Activated T-helper 17 cell treated with anti-CD3 and anti-CD28 coated beads, Interleukin-2, amount 50 U/mL, for 72 hours (primary cell): ENCODE results near the gene CLDN25. TPM values are rescaled to one million over a fixed set of nuclear protein-coding genes. Genes with fewer than 3 reads are reported as not detected.
"Not testable (repeated sequence)": the region's sequence is repeated elsewhere in the genome, so short reads cannot be mapped to it uniquely, and the experiment has no call there.

Experiments used
- ATAC-seq: fragments of 150-1000 bp; cut with Tn5 transposase; replicated peaks from 2 replicates; pipeline ENCODE4 v1.10.0; 2021; ENCODE audit warnings: mild to moderate bottlenecking, moderate library complexity
- H3K27ac Mint-ChIP-seq: one replicate; pipeline ENCODE4 v1.8.0; 2022; ENCODE audit warnings: mixed read lengths
- H3K27me3 Mint-ChIP-seq: one replicate; pipeline ENCODE4 v1.8.0; 2022; ENCODE audit warnings: mixed read lengths
- H3K36me3 Mint-ChIP-seq: one replicate; pipeline ENCODE4 v1.8.0; 2022; ENCODE audit warnings: low read depth, mild to moderate bottlenecking, mixed read lengths
- H3K4me1 Mint-ChIP-seq: one replicate; pipeline ENCODE4 v1.8.0; 2022; ENCODE audit warnings: mixed read lengths
- H3K4me3 Mint-ChIP-seq: one replicate; pipeline ENCODE4 v1.8.0; 2022; ENCODE audit warnings: mild to moderate bottlenecking, mixed read lengths
- H3K9me3 Mint-ChIP-seq: one replicate; pipeline ENCODE4 v1.8.0; 2022; ENCODE audit warnings: mixed read lengths
- total RNA-seq, 2 donors: library from RNA; stranded (reverse); gene quantifications; one replicate each; pipeline ENCODE4 v1.2.3, GENCODE V29; 2022

The CLDN25 gene
- not detected for total RNA-seq

- no peak within 1 kb of the TSS for H3K27ac Mint-ChIP-seq
- no peaks in the 10 kb centered on the region for H3K9me3 Mint-ChIP-seq
- H3K36me3 Mint-ChIP-seq = no peaks in the 10 kb centered on the region
- H3K4me3 Mint-ChIP-seq = no peak within 1 kb of the TSS
- no peaks in the 10 kb centered on the region for H3K4me1 Mint-ChIP-seq
- ATAC-seq = no peak
- peaks cover 24% of the 10 kb centered on the region for H3K27me3 Mint-ChIP-seq
These were observed at the start of gene CLDN25 for GRCh38 chr11:113779496-113779895. TSS of gene CLDN25 (plus strand) at chr11:113779796. CDS start at chr11:113779796, 0 bp downstream.

- H3K4me1 Mint-ChIP-seq = no peaks in the 10 kb centered on the region
- H3K27ac Mint-ChIP-seq = no peak overlapping the region
- no peaks in the 10 kb centered on the region for H3K9me3 Mint-ChIP-seq
- H3K36me3 Mint-ChIP-seq = peaks cover 44% of the 10 kb centered on the region
- H3K27me3 Mint-ChIP-seq = no peaks in the 10 kb centered on the region
- no peak for ATAC-seq
- H3K4me3 Mint-ChIP-seq = no peak overlapping the region
These were observed 48.5 kb upstream of the CLDN25 start for GRCh38 chr11:113730887-113731726.

- Mint-ChIP-seq H3K27me3 (no peaks in the 10 kb centered on the region), H3K27ac (no peak overlapping the region), H3K9me3 (no peaks in the 10 kb centered on the region), H3K36me3 (peaks cover 54% of the 10 kb centered on the region), H3K4me3 (no peak overlapping the region), H3K4me1 (no peaks in the 10 kb centered on the region)
- ATAC-seq = no peak
These were observed 47.5 kb upstream of the CLDN25 start for GRCh38 chr11:113732092-113732491.

GRCh38 chr11:113736323-113736722 lies 43.3 kb upstream of the CLDN25 start:
- Mint-ChIP-seq H3K27ac (no peak overlapping the region), H3K36me3 (peaks cover 95% of the 10 kb centered on the region), H3K27me3 (no peaks in the 10 kb centered on the region), H3K9me3 (no peaks in the 10 kb centered on the region), H3K4me3 (no peak overlapping the region), H3K4me1 (no peaks in the 10 kb centered on the region)
- ATAC-seq = peak; percentile 97

- no peak for ATAC-seq
- H3K4me3 Mint-ChIP-seq = no peak overlapping the region
- H3K27ac Mint-ChIP-seq = no peak overlapping the region
- no peaks in the 10 kb centered on the region for H3K27me3 Mint-ChIP-seq
- no peaks in the 10 kb centered on the region for H3K9me3 Mint-ChIP-seq
- peaks cover 4% of the 10 kb centered on the region for H3K4me1 Mint-ChIP-seq
- H3K36me3 Mint-ChIP-seq = peaks cover 62% of the 10 kb centered on the region
These were observed 26.7 kb upstream of the CLDN25 start for GRCh38 chr11:113752932-113753331.

- Mint-ChIP-seq H3K4me1 (peaks cover 20% of the 10 kb centered on the region), H3K4me3 (no peak overlapping the region), H3K27me3 (no peaks in the 10 kb centered on the region), H3K9me3 (no peaks in the 10 kb centered on the region), H3K36me3 (peaks cover 93% of the 10 kb centered on the region), H3K27ac (no peak overlapping the region)
- no peak for ATAC-seq
These were observed 19.4 kb upstream of the CLDN25 start for GRCh38 chr11:113760241-113760640.

GRCh38 chr11:113763040-113763439 lies 16.6 kb upstream of the CLDN25 start:
- ATAC-seq, H3K9me3 Mint-ChIP-seq, H3K27me3 Mint-ChIP-seq, H3K4me3 Mint-ChIP-seq: not testable (repeated sequence)
- Mint-ChIP-seq H3K27ac (peak overlapping the region; percentile 63), H3K36me3 (peaks cover 82% of the 10 kb centered on the region), H3K4me1 (peaks cover 25% of the 10 kb centered on the region)

GRCh38 chr11:113764527-113765219 lies 14.9 kb upstream of the CLDN25 start:
- H3K27me3 Mint-ChIP-seq = no peaks in the 10 kb centered on the region
- no peak for ATAC-seq
- no peaks in the 10 kb centered on the region for H3K9me3 Mint-ChIP-seq
- peaks cover 25% of the 10 kb centered on the region for H3K4me1 Mint-ChIP-seq
- no peak overlapping the region for H3K4me3 Mint-ChIP-seq
- H3K27ac Mint-ChIP-seq = no peak overlapping the region
- H3K36me3 Mint-ChIP-seq = peaks cover 82% of the 10 kb centered on the region

- Mint-ChIP-seq H3K27ac (peak overlapping the region; percentile 35), H3K36me3 (peaks cover 57% of the 10 kb centered on the region), H3K4me3 (peak overlapping the region; percentile 99), H3K9me3 (no peaks in the 10 kb centered on the region), H3K4me1 (peaks cover 17% of the 10 kb centered on the region), H3K27me3 (no peaks in the 10 kb centered on the region)
- no peak for ATAC-seq
These were observed 7.6 kb upstream of the CLDN25 start for GRCh38 chr11:113771964-113772363.

- Mint-ChIP-seq H3K9me3 (no peaks in the 10 kb centered on the region), H3K4me1 (peaks cover 7% of the 10 kb centered on the region), H3K36me3 (peaks cover 46% of the 10 kb centered on the region), H3K4me3 (peak overlapping the region; percentile 99), H3K27ac (peak overlapping the region; percentile 99), H3K27me3 (peaks cover 5% of the 10 kb centered on the region)
- peak; percentile 21 for ATAC-seq
These were observed 6.5 kb upstream of the CLDN25 start for GRCh38 chr11:113773092-113773415.

- H3K9me3 Mint-ChIP-seq = no peaks in the 10 kb centered on the region
- ATAC-seq = peak; percentile 99
- peak within 1 kb of the TSS; percentile 99 for H3K27ac Mint-ChIP-seq
- peaks cover 7% of the 10 kb centered on the region for H3K4me1 Mint-ChIP-seq
- H3K27me3 Mint-ChIP-seq = peaks cover 6% of the 10 kb centered on the region
- peaks cover 40% of the 10 kb centered on the region for H3K36me3 Mint-ChIP-seq
- H3K4me3 Mint-ChIP-seq = peak within 1 kb of the TSS; percentile 99
These were observed 6.0 kb upstream of the CLDN25 start, which contains the start of gene ZW10 for GRCh38 chr11:113773416-113774173. TSS of gene ZW10 (minus strand) at chr11:113773692. CDS start at chr11:113773666, 26 bp downstream.

GRCh38 chr11:113774174-113774503 lies 5.5 kb upstream of the CLDN25 start:
- Mint-ChIP-seq H3K9me3 (no peaks in the 10 kb centered on the region), H3K36me3 (peaks cover 35% of the 10 kb centered on the region), H3K4me3 (peak overlapping the region; percentile 99), H3K27ac (peak overlapping the region; percentile 99), H3K27me3 (peaks cover 6% of the 10 kb centered on the region), H3K4me1 (peaks cover 7% of the 10 kb centered on the region)
- ATAC-seq = no peak

GRCh38 chr11:113778111-113778910 lies 1.3 kb upstream of the CLDN25 start:
- no peaks in the 10 kb centered on the region for H3K9me3 Mint-ChIP-seq
- H3K4me1 Mint-ChIP-seq = no peaks in the 10 kb centered on the region
- H3K27me3 Mint-ChIP-seq = peaks cover 20% of the 10 kb centered on the region
- no peak overlapping the region for H3K27ac Mint-ChIP-seq
- no peak for ATAC-seq
- peaks cover 6% of the 10 kb centered on the region for H3K36me3 Mint-ChIP-seq
- no peak overlapping the region for H3K4me3 Mint-ChIP-seq

GRCh38 chr11:113781682-113782081 lies 2.1 kb downstream of the CLDN25 start:
- no peak overlapping the region for H3K27ac Mint-ChIP-seq
- H3K4me1 Mint-ChIP-seq = no peaks in the 10 kb centered on the region
- H3K9me3 Mint-ChIP-seq = no peaks in the 10 kb centered on the region
- H3K4me3 Mint-ChIP-seq = no peak overlapping the region
- H3K27me3 Mint-ChIP-seq = peaks cover 30% of the 10 kb centered on the region
- H3K36me3 Mint-ChIP-seq = no peaks in the 10 kb centered on the region
- ATAC-seq = no peak
